Astrocyte (in vitro differentiated cells and primary cell): Measurements from ENCODE around the gene PAPSS1.

ENCODE experiments used
- CTCF ChIP-seq: IDR thresholded peaks from 2 replicates; pipeline ENCODE4 v1.5.1; 2011; ENCODE audit warnings: low read depth, mild to moderate bottlenecking, inconsistent platforms, low read length, moderate library complexity; ENCODE audit not compliant: insufficient read depth
- EZH2 ChIP-seq: IDR thresholded peaks from 2 replicates; pipeline ENCODE4 v1.6.1; 2012; ENCODE audit warnings: mild to moderate bottlenecking, low read length, inconsistent platforms; ENCODE audit not compliant: insufficient read depth

GRCh38 chr4:107564326-107564725 lies 155.7 kb downstream of the PAPSS1 start:
- TF ChIP-seq CTCF = no peak
- TF ChIP-seq EZH2 = no peak
